Panc1 (cell line): ENCODE results near the gene PNKP. TPM values are rescaled to one million over a fixed set of nuclear protein-coding genes. Genes with fewer than 3 reads are reported as not detected.

ENCODE experiments used
- ATAC-seq: fragments of 200-7000 bp; cut with Tn5 transposase; 2 replicates; pipeline ENCODE4 v1.9.1; 2020; ENCODE audit warnings: mild to moderate bottlenecking, moderate library complexity
- BruUV-seq: library from RNA; stranded (reverse); fragments of 400-500 nt; replicated peaks from 2 replicates; lab custom pipeline; 2021; lab: Mats Ljungman, UMichigan
- CTCF ChIA-PET: fragments of 300-600 bp; sonication (Branson Sonifier 250); formaldehyde crosslinking; loops from one replicate; lab custom pipeline; 2022; ENCODE audit warnings: antibody characterized with exemption; lab: Charles Lee
- POLR2A ChIA-PET: fragments of 300-600 bp; sonication (Branson Sonifier 250); formaldehyde crosslinking; loops from one replicate; lab custom pipeline; 2022; ENCODE audit warnings: antibody characterized with exemption; lab: Charles Lee
- DNase-seq: peaks from one replicate; pipeline ENCODE4 v3.0.0-alpha.2; 2010; ENCODE audit warnings: low read depth, low spot score
- H3K27ac ChIP-seq: 2 replicates; pipeline ENCODE4 v1.5.1; 2011; ENCODE audit warnings: mild to moderate bottlenecking, low read length, inconsistent platforms
- H3K27me3 ChIP-seq: fragments of 200-500 bp; sonication (Bioruptor generic); 2 replicates; pipeline ENCODE4 v1.6.0; 2014; ENCODE audit warnings: low read length, inconsistent platforms; ENCODE audit not compliant: control insufficient read depth, insufficient read depth
- H3K36me3 ChIP-seq: fragments of 200-500 bp; sonication (Bioruptor generic); 2 replicates; pipeline ENCODE4 v1.5.1; 2014; ENCODE audit warnings: inconsistent platforms, mild to moderate bottlenecking, low read length, moderate library complexity; ENCODE audit not compliant: control insufficient read depth, insufficient read depth
- H3K4me1 ChIP-seq: 2 replicates; pipeline ENCODE4 v1.5.1; 2011; ENCODE audit warnings: inconsistent platforms, mild to moderate bottlenecking, low read length, moderate library complexity; ENCODE audit not compliant: control insufficient read depth, insufficient read depth
- H3K4me3 ChIP-seq, 2 experiments: 2 replicates each; pipeline ENCODE4 v1.5.1; 2011 to 2012; ENCODE audit warnings: low read depth in 2 of 2, low read length in 2 of 2, mild to moderate bottlenecking in 2 of 2, inconsistent platforms in 1 of 2, moderate library complexity in 1 of 2
- H3K9me3 ChIP-seq: fragments of 200-500 bp; sonication (Bioruptor generic); 2 replicates; pipeline ENCODE4 v1.5.1; 2014; ENCODE audit warnings: low read depth, mild to moderate bottlenecking, inconsistent platforms, low read length, moderate library complexity; ENCODE audit not compliant: control insufficient read depth, insufficient read depth
- CTCF ChIP-seq: fragments of 450-650 bp; IDR thresholded peaks from 2 replicates; pipeline ENCODE4 v1.5.1; 2017; ENCODE audit warnings: mild to moderate bottlenecking
- POLR2AphosphoS5 ChIP-seq: IDR thresholded peaks from 2 replicates; pipeline ENCODE4 v1.6.1; 2012; ENCODE audit warnings: mild to moderate bottlenecking, low read depth, low read length, moderate library complexity
- REST ChIP-seq, 2 experiments: IDR thresholded peaks; 2 replicates each; pipeline ENCODE4 v1.6.1; 2011 to 2012; ENCODE audit warnings: low read depth in 2 of 2, control low read depth in 1 of 2, low read length in 1 of 2, mild to moderate bottlenecking in 1 of 2, moderate library complexity in 1 of 2; ENCODE audit not compliant: insufficient read depth in 1 of 2
- SIN3A ChIP-seq: IDR thresholded peaks from 2 replicates; pipeline ENCODE4 v1.6.1; 2012; ENCODE audit warnings: low read depth, mild to moderate bottlenecking, low read length, moderate library complexity, borderline replicate concordance; ENCODE audit not compliant: insufficient read depth
- TCF7L2 ChIP-seq: IDR thresholded peaks from 2 replicates; pipeline ENCODE4 v1.6.1; 2011; ENCODE audit warnings: mild to moderate bottlenecking, low read depth, low read length, inconsistent platforms
- in situ Hi-C: cut with HindIII; loops from 2 replicates; pipeline ENCODE4 v1.10.0; 2016; ENCODE audit warnings: low sequenced_read_pairs, low pct_unique_long_range_greater_than_20kb
- intact Hi-C: fragments of 100-400 bp; cut with micrococcal nuclease; formaldehyde crosslinking; loops from one replicate; pipeline ENCODE4 v1.10.0; 2022; ENCODE audit not compliant: unreplicated experiment
- total RNA-seq: library from RNA; stranded (reverse); gene quantifications from one replicate; pipeline ENCODE4 v1.2.1, GENCODE V29; 2021; ENCODE audit not compliant: unreplicated experiment

PNKP gene
- total RNA-seq, 1 experiment from 2014 or later, result 76.7 TPM

- intact Hi-C loops (no loop called here), in situ Hi-C loops (no loop called here)
- DNase-seq (no peak), ATAC-seq (no peak)
- Histone ChIP-seq H3K4me3 (no peak overlapping the region), H3K36me3 (no peaks in the 10 kb centered on the region; the same call in 1 of the 2 replicates), H3K9me3 (no peaks in the 10 kb centered on the region), H3K4me1 (no peaks in the 10 kb centered on the region), H3K27ac (no peak overlapping the region), H3K27me3 (no peaks in the 10 kb centered on the region)
- POLR2A ChIA-PET, result interaction anchor here (0.6 kb wide), 2 partner anchors 17 to 114 kb away, joined by 4 read pairs; no protein-coding TSS in a partner anchor
- TF ChIP-seq REST (IDR thresholded peaks at IDR 0.05; ENCODE audit: insufficient read depth in 1 of 2, low read depth in 2 of 2, low read length in 1 of 2) (no peak), POLR2AphosphoS5 (no peak), SIN3A (no peak), TCF7L2 (no peak)
- CTCF ChIA-PET, result interaction anchor here (0.6 kb wide), 1 partner anchor 18 kb away, joined by 3 read pairs; no protein-coding TSS in a partner anchor
- BruUV-seq, result no TSS peak
These were observed 44.2 kb upstream of the PNKP start for GRCh38 chr19:49911381-49912145.

- intact Hi-C loops, result no loop called here
- CTCF ChIA-PET, result interaction anchor here (0.5 kb wide), 1 partner anchor 95 kb away, joined by 3 read pairs; no protein-coding TSS in a partner anchor
- Histone ChIP-seq H3K27ac (no peak overlapping the region), H3K27me3 (no peaks in the 10 kb centered on the region), H3K36me3 (no peaks in the 10 kb centered on the region; the same call in 1 of the 2 replicates), H3K9me3 (no peaks in the 10 kb centered on the region), H3K4me1 (no peaks in the 10 kb centered on the region), H3K4me3 (no peak overlapping the region)
- POLR2A ChIA-PET, result no interaction called here
- no TSS peak for BruUV-seq
- in situ Hi-C loops, result no loop called here
- ATAC-seq (no peak), DNase-seq (no peak)
- TF ChIP-seq POLR2AphosphoS5 (no peak), REST (IDR thresholded peaks at IDR 0.05; ENCODE audit: insufficient read depth in 1 of 2, low read depth in 2 of 2, low read length in 1 of 2) (no peak), SIN3A (no peak), TCF7L2 (no peak), CTCF (no peak)
These were observed 42.8 kb upstream of the PNKP start for GRCh38 chr19:49910179-49910578.
